Ovary (tissue), 9 donors: Measurements from ENCODE around the gene ITIH4. TPM values are rescaled to one million over a fixed set of nuclear protein-coding genes. Genes with fewer than 3 reads are reported as not detected.

Experiments used
- DNase-seq, 5 donors: peaks; one replicate each; pipeline ENCODE4 v3.0.0-alpha.2; 2019 to 2020
- H3K27ac ChIP-seq, 2 donors: fragments of 200-600 bp; one replicate each; pipeline versions ENCODE4 v1.5.1 to v1.8.0; 2019 to 2022
- H3K27me3 ChIP-seq: fragments of 200-600 bp; one replicate; pipeline ENCODE4 v1.8.0; 2022
- H3K36me3 ChIP-seq: fragments of 200-600 bp; sonication (generic); one replicate; pipeline ENCODE4 v1.5.1; 2019
- H3K4me1 ChIP-seq: one replicate; pipeline ENCODE4 v1.8.1; 2013; ENCODE audit warnings: mild to moderate bottlenecking, moderate library complexity; ENCODE audit not compliant: insufficient read depth
- H3K4me3 ChIP-seq: fragments of 200-600 bp; sonication (generic); one replicate; pipeline ENCODE4 v1.5.1; 2017
- H3K9me3 ChIP-seq, 2 donors: fragments of 200-600 bp in 1 of 2; sonication (generic) in 1 of 2; one replicate each; pipeline versions ENCODE4 v1.5.1 to v1.8.1; 2013 to 2019; ENCODE audit warnings: mild to moderate bottlenecking in 1 of 2, moderate library complexity in 1 of 2
- EP300 ChIP-seq: sonication (generic); formaldehyde crosslinking; IDR thresholded peaks from one replicate; pipeline ENCODE4 v1.6.1; 2017; ENCODE audit warnings: antibody characterized with exemption
- POLR2A ChIP-seq: fragments of 450-650 bp; IDR thresholded peaks from one replicate; pipeline ENCODE4 v1.6.1; 2017; ENCODE audit warnings: antibody characterized with exemption, mild to moderate bottlenecking, moderate library complexity
- WGBS, 3 donors: extraction: QIAGEN DNeasy Blood & Tissue Kit in 1 of 3; methylation state at CpG; one replicate each; pipeline versions ENCODE4 v1.1.5 to v1.1.7; 2013 to 2017; 5-methylcytosine and 5-hydroxymethylcytosine counted together
- intact Hi-C, 4 donors: fragments of 100-400 bp; cut with DNase I; formaldehyde crosslinking; loops; one replicate each; pipeline versions ENCODE4 v1.11.0 to v1.15.1; 2022 to 2023
- polyA plus RNA-seq, 2 donors: library from polyadenylated mRNA; stranded (reverse); fragments of 200-250 nt in 1 of 2; fragments of 350-450 nt in 1 of 2; fragmentation: Illumina TruSeq in 1 of 2; extraction: RNeasy Lipid Tissue Mini Kit (QIAGEN cat#74804) in 1 of 2; gene quantifications; one replicate each; pipeline ENCODE4 v1.2.3, GENCODE V29; 2013 to 2014
- total RNA-seq, 7 donors: library from RNA; depleted of rRNA in 2 of 7; stranded (reverse); fragments of >200 nt in 2 of 7; fragmentation: NEBNext Ultra II Directional in 3 of 7; extraction: Animal tissue kit (Norgen Biotek cat#: 25700) in 3 of 7; gene quantifications; one replicate each; pipeline versions ENCODE4 v1.1.0 to v1.2.4, GENCODE V29; 2016 to 2023
- TF ChIP-seq, protein P1 (sequence below), 3 donors: fragments of 450-650 bp in 2 of 3; fragments of 200-600 bp in 1 of 3; IDR thresholded peaks; one replicate each; pipeline versions ENCODE4 v1.5.1 to v1.8.0; 2016 to 2022; ENCODE audit warnings: antibody characterized with exemption in 3 of 3, mild to moderate bottlenecking in 1 of 3
- donor health status: DM: no; HTN: no; CAD: no; lungs with moderate emphysema.
- donor health status: DM: no; HTN: no; CAD: no.
- donor health status: Bipolar disorder and iron deficiency.
- donor health status: DM: yes; HTN: yes; CAD: no.
- donor health status: DM: no; HTN: no; CAD: no.
- donor health status: DM: yes; HTN: yes; CAD: no.

The ITIH4 gene
- total and polyA plus RNA-seq, 9 donors, result 2.2 to 14.2 (median 4.0) TPM

DNA sequence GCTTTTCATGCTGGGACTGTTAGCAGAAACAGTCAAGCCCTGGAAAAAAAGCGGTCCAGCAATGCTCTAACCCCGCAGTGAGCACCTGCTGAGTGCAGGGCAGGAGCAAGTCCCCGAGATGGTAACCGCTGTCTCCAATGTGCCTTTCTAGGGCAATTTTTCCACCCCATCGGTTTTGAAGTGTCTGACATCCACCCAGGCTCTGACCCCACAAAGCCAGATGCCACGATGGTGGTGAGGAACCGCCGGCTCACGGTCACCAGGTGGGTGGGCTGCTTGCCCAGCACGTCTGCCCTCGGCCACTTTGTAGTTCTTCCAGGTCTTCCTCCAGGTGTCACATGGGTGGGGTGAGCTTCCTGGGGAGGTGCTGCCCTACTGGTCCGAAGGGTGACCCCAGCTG lies 39.1 kb downstream of the ITIH4 start:
- H3K4me3 ChIP-seq, result no peak overlapping the region
- H3K36me3 ChIP-seq, result no peaks in the 10 kb centered on the region
- WGBS, 3 donors, result 72 to 81% (median 76%) methylated on average over 12 of the region's 12 CpGs
- H3K27me3 ChIP-seq, result no peaks in the 10 kb centered on the region
- no peaks in the 10 kb centered on the region for H3K4me1 ChIP-seq
- H3K27ac ChIP-seq, result no peak overlapping the region
- intact Hi-C loops, result no loop called here
- no peaks in the 10 kb centered on the region for H3K9me3 ChIP-seq
- TF ChIP-seq, protein P1, sequence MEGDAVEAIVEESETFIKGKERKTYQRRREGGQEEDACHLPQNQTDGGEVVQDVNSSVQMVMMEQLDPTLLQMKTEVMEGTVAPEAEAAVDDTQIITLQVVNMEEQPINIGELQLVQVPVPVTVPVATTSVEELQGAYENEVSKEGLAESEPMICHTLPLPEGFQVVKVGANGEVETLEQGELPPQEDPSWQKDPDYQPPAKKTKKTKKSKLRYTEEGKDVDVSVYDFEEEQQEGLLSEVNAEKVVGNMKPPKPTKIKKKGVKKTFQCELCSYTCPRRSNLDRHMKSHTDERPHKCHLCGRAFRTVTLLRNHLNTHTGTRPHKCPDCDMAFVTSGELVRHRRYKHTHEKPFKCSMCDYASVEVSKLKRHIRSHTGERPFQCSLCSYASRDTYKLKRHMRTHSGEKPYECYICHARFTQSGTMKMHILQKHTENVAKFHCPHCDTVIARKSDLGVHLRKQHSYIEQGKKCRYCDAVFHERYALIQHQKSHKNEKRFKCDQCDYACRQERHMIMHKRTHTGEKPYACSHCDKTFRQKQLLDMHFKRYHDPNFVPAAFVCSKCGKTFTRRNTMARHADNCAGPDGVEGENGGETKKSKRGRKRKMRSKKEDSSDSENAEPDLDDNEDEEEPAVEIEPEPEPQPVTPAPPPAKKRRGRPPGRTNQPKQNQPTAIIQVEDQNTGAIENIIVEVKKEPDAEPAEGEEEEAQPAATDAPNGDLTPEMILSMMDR (IDR thresholded peaks at IDR 0.05), result no peak
- TF ChIP-seq POLR2A (no peak), EP300 (no peak)
- no peak for DNase-seq

DNA sequence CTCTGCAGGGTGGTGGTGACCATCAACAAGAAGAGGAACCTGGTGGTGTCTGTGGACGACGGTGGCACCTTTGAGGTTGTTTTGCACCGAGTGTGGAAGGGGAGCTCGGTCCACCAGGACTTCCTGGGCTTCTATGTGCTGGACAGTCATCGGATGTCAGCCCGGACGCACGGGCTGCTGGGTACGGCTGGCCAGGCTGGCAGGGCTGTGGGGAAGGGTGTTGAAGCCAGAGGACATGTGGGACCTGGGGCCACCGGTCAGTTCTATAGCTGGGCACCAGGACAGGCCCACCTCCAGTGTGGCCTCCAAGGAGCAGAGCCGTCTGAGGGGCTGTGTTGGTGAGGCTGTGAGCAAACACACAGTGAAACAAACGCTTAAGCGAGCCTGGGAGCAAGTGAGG lies 39.7 kb downstream of the ITIH4 start:
- no peak overlapping the region for H3K4me3 ChIP-seq
- TF ChIP-seq, protein P1 (IDR thresholded peaks at IDR 0.05), result no peak
- no peak for TF ChIP-seq EP300
- no peak for TF ChIP-seq POLR2A
- intact Hi-C loops, result no loop called here
- H3K4me1 ChIP-seq, result no peaks in the 10 kb centered on the region
- no peak overlapping the region for H3K27ac ChIP-seq
- no peaks in the 10 kb centered on the region for H3K9me3 ChIP-seq
- no peaks in the 10 kb centered on the region for H3K36me3 ChIP-seq
- no peak for DNase-seq
- 77 to 85% (median 81%) methylated on average over 13 of the region's 13 CpGs for WGBS, 3 donors
- H3K27me3 ChIP-seq, result no peaks in the 10 kb centered on the region

DNA sequence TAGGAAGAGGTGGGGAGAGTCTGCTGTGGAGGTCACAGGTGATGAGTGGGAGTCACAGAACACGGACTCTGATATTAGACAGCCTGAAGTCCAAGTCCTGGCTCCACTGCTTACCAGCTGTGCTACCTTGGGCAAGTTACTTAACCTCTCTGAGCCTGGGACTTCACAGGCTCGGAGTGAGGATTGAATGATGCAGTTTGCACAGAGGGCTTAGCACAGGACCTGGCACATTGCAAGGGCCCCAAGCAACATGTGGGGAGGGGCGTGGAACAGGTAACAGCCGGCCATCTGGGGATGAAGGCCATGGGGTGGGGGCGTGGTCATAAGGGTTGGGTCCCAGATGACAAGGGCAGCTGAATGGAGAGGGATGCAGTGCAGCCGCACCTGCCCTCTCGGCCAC lies 40.1 kb downstream of the ITIH4 start:
- TF ChIP-seq EP300, result no peak
- no peak for TF ChIP-seq POLR2A
- TF ChIP-seq, protein P1 (IDR thresholded peaks at IDR 0.05), result no peak
- 75 to 81% (median 75%) methylated on average over 7 of the region's 7 CpGs for WGBS, 3 donors
- Histone ChIP-seq H3K27ac (no peak overlapping the region), H3K36me3 (no peaks in the 10 kb centered on the region), H3K27me3 (no peaks in the 10 kb centered on the region), H3K4me3 (no peak overlapping the region), H3K4me1 (no peaks in the 10 kb centered on the region), H3K9me3 (no peaks in the 10 kb centered on the region)
- no peak for DNase-seq
- intact Hi-C loops, result no loop called here

DNA sequence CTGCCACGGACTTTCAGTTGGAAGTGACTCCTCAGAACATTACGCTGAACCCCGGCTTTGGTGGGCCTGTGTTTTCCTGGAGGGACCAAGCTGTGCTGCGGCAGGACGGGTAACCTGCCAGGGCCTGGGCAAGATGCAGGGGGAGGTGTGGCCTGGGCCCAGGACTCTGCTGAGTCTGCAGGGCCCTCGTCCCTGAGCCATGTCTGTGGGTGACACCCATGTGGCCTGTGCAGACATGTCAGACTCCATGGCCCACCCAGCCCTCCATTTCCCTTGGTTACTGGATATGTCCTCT lies 40.8 kb downstream of the ITIH4 start:
- Histone ChIP-seq H3K27me3 (no peaks in the 10 kb centered on the region), H3K36me3 (no peaks in the 10 kb centered on the region), H3K4me3 (no peak overlapping the region), H3K9me3 (no peaks in the 10 kb centered on the region), H3K27ac (no peak overlapping the region), H3K4me1 (no peaks in the 10 kb centered on the region)
- TF ChIP-seq, protein P1 (IDR thresholded peaks at IDR 0.05), result no peak
- TF ChIP-seq EP300 (no peak), POLR2A (no peak)
- DNase-seq, result no peak
- WGBS, 3 donors, result 82 to 92% (median 86%) methylated on average over 4 to 6 of the region's 6 CpGs
- intact Hi-C loops, result no loop called here
